Medulla oblongata (tissue), 1 donor: ENCODE data around the gene JPH3.
"Not testable (repeated sequence)": the region's sequence is repeated elsewhere in the genome, so short reads cannot be mapped to it uniquely, and the experiment has no call there.

Experiments
- DNase-seq: peaks from one replicate; pipeline ENCODE4 v3.0.0-alpha.2; 2015; ENCODE audit errors: extremely low spot score

JPH3 gene

GRCh38 chr16:87713451-87714229 is 111.3 kb downstream of the JPH3 start:
- DNase-seq: no peak

- no peak for DNase-seq
Observed at GRCh38 chr16:87715231-87715630, 112.9 kb downstream of the JPH3 start.

GRCh38 chr16:87715658-87716057 is 113.3 kb downstream of the JPH3 start:
- no peak for DNase-seq

- not testable (repeated sequence) for DNase-seq
Observed at GRCh38 chr16:87718831-87719230, 116.5 kb downstream of the JPH3 start.

- DNase-seq: no peak
Observed at GRCh38 chr16:87720446-87720845, 118.1 kb downstream of the JPH3 start.

GRCh38 chr16:87721622-87722585 is 119.6 kb downstream of the JPH3 start:
- DNase-seq: peak; percentile 37

GRCh38 chr16:87722590-87723225 is 120.4 kb downstream of the JPH3 start:
- DNase-seq: no peak

GRCh38 chr16:87723226-87723623 is 120.9 kb downstream of the JPH3 start:
- peak; percentile 91 for DNase-seq

- DNase-seq: no peak
Observed at GRCh38 chr16:87724490-87725291, 122.4 kb downstream of the JPH3 start.

- no peak for DNase-seq
Observed at GRCh38 chr16:87725596-87726235, 123.4 kb downstream of the JPH3 start.

GRCh38 chr16:87726577-87726976 is 124.3 kb downstream of the JPH3 start:
- not testable (repeated sequence) for DNase-seq

- DNase-seq: no peak
Observed at GRCh38 chr16:87727346-87727745, 125.0 kb downstream of the JPH3 start.

GRCh38 chr16:87728026-87728425 is 125.7 kb downstream of the JPH3 start:
- DNase-seq: no peak

GRCh38 chr16:87729266-87729954 is 127.1 kb downstream of the JPH3 start:
- DNase-seq: no peak

- no peak for DNase-seq
Observed at GRCh38 chr16:87731607-87732006, 129.3 kb downstream of the JPH3 start.

- DNase-seq: no peak
Observed at GRCh38 chr16:87733190-87733589, 130.9 kb downstream of the JPH3 start.

- DNase-seq: peak; percentile 31
Observed at GRCh38 chr16:87734644-87735043, 132.3 kb downstream of the JPH3 start.

GRCh38 chr16:87735270-87736007 is 133.1 kb downstream of the JPH3 start:
- DNase-seq: no peak

- no peak for DNase-seq
Observed at GRCh38 chr16:87736008-87736382, 133.7 kb downstream of the JPH3 start.

GRCh38 chr16:87739801-87740200 is 137.5 kb downstream of the JPH3 start:
- no peak for DNase-seq
